Kidney epithelial cell (primary cell): ENCODE results near the gene LHPP. TPM values are rescaled to one million over a fixed set of nuclear protein-coding genes. Genes with fewer than 3 reads are reported as not detected.

Experiments
- DNase-seq: peaks from one replicate; pipeline ENCODE4 v3.0.0-alpha.2; 2010; ENCODE audit warnings: low read depth
- H3K27me3 ChIP-seq: 2 replicates; pipeline ENCODE4 v1.6.0; 2011; ENCODE audit warnings: low read length; ENCODE audit not compliant: control insufficient read depth, insufficient read depth
- H3K36me3 ChIP-seq: 2 replicates; pipeline ENCODE4 v1.5.1; 2011; ENCODE audit warnings: low read length; ENCODE audit not compliant: control insufficient read depth, insufficient read depth
- H3K4me3 ChIP-seq: 2 replicates; pipeline ENCODE4 v1.5.1; 2011; ENCODE audit warnings: low read depth, mild to moderate bottlenecking, control low read depth, low read length
- total RNA-seq: library from RNA; depleted of rRNA; stranded (reverse); fragments of >200 nt; gene quantifications from 2 replicates; pipeline ENCODE4 v1.2.3, GENCODE V29; 2015
- TF ChIP-seq, protein P1 (sequence below): IDR thresholded peaks from 2 replicates; pipeline ENCODE4 v1.5.1; 2011; ENCODE audit warnings: mild to moderate bottlenecking, moderate library complexity, low read length, control low read depth, inconsistent platforms; ENCODE audit not compliant: insufficient read depth, poor library complexity, severe bottlenecking

LHPP gene
- total RNA-seq, 1 donor from 2014 or later: 6.3 TPM

DNA sequence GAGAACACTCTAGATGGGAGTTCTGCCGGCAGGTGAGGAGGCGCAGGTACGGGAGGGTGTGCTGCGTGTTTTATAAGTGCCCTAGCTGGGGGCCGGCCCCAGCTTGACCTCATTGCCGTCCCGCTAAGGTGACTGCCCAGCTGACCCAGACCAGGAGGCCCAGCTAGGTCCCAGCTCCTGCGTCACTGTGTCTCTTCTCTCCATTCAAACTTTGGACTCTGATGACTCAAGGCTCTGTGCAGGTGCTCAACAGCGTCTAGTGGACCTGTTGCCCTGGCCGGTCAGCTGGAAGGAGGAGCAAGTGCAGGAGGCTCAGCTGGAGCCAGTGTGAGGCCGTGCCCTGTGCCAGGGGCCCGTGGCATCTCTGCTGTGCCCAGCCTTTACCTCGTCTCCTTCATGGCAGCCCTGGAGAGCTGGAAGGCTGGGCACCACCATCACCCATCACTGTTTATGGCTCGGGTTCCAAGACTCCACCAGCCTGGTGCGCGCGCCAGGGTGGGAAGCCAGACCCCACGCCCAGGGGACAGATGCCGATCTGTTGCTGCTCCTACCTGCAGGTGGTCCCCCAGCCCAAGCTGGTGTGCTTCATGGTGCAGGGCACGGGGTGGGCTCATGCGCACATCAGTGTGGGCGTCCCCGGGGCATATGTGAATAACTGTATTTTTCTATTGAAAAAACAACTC, 14.6 kb downstream of the LHPP start:
- H3K36me3 ChIP-seq: no peaks in the 10 kb centered on the region
- H3K27me3 ChIP-seq: no peaks in the 10 kb centered on the region
- DNase-seq: no peak
- H3K4me3 ChIP-seq: no peak overlapping the region
- TF ChIP-seq, protein P1, sequence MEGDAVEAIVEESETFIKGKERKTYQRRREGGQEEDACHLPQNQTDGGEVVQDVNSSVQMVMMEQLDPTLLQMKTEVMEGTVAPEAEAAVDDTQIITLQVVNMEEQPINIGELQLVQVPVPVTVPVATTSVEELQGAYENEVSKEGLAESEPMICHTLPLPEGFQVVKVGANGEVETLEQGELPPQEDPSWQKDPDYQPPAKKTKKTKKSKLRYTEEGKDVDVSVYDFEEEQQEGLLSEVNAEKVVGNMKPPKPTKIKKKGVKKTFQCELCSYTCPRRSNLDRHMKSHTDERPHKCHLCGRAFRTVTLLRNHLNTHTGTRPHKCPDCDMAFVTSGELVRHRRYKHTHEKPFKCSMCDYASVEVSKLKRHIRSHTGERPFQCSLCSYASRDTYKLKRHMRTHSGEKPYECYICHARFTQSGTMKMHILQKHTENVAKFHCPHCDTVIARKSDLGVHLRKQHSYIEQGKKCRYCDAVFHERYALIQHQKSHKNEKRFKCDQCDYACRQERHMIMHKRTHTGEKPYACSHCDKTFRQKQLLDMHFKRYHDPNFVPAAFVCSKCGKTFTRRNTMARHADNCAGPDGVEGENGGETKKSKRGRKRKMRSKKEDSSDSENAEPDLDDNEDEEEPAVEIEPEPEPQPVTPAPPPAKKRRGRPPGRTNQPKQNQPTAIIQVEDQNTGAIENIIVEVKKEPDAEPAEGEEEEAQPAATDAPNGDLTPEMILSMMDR: no peak

DNA sequence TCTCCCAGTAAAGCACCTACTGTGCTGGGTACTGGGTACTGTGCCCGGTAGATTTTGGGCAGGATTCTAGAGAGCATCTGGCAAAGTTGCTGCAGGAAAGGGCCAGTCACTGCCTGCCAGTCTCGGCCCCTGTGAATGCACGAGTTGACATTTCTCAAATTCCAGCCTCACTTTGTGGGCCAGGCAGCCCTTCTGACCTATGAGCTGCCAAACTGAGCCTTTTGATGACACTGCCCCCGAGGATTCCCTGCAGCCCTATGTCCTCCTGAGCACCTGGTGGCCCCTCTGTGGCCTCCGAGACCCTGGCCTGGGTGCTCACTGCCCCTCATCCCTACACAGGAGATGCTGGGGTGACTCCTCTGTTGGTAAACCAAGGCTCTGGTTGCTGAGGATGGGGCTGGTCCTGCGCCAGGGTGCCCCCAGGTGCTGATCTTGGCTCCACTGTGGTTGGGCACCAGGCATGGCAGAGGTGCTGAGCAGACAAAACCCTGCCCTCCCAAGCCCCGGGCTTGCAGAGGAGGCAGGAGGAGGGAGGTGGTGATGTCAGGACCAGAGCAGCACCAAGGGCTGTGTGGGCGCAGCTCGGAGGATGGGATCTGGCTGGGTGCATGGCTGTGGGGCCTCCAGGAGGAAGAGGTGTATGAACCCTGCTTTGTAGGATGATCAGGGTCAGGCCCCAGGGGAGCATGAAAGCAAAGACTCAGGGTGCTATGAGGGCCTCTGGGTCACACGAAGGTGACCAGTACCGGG, 16.2 kb downstream of the LHPP start:
- H3K4me3 ChIP-seq: no peak overlapping the region
- H3K27me3 ChIP-seq: no peaks in the 10 kb centered on the region
- TF ChIP-seq, protein P1: no peak
- DNase-seq: no peak
- no peaks in the 10 kb centered on the region for H3K36me3 ChIP-seq

DNA sequence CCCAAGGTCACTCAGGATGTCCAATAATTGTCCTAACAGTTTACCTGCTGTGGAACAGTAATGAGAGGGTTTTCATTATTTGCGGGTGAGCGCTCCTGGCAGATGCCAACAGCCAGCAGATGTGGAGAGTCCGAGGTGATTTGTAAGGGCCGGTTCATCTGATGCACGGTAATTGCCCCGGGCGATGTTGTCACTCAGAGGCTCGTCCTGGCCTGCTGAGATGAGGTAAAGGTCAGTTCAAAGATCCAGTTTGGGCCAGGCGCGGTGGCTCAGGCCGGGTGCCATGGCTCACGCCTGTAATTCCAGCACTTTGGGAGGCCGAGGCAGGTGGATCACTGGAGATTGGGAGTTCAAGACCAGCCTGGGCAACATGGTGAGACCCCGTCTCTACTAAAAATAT, 16.9 kb downstream of the LHPP start:
- DNase-seq: no peak
- TF ChIP-seq, protein P1: no peak
- Histone ChIP-seq H3K27me3 (no peaks in the 10 kb centered on the region), H3K4me3 (no peak overlapping the region), H3K36me3 (no peaks in the 10 kb centered on the region)

DNA sequence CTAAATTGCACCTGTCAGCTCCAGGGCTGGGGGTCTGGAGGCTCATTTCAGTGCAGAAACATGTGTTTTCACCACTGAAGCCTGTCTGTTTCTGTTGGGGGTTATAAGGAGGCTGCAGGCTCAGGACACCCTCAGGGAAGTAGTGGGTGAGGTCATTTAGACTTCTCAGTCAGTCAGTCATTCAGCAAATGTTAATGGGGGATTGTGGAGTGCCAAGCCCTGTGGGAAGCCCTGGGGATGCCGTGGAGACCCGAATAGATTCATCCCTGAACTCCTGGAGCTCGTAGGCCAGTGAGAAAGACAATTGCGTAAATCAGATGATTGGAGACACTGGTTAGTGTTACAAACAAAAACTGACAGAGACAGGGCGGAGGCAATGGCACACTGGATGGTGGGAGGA, 19.2 kb downstream of the LHPP start:
- DNase-seq: no peak
- no peak overlapping the region for H3K4me3 ChIP-seq
- H3K36me3 ChIP-seq: no peaks in the 10 kb centered on the region
- peaks cover 2% of the 10 kb centered on the region for H3K27me3 ChIP-seq
- TF ChIP-seq, protein P1: no peak

DNA sequence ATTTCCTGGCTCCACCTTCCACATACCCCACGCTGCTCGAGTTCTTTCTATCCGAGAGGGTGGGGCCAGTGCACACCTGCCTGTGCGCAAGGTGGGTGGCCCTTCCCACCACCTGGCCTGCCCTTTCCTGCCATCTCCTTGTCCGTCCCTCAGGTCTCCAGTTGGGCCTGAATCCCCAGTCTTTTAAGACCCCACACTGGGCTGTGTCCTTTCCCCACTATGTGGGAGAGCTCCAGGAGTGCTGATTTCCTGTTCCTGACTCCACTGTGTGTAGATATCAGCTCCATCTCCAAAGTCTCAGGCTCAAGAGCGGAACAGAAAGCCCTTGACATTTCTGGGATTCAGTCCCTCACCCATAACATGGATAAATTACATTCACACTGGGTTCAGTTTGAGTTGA, 20.1 kb downstream of the LHPP start:
- H3K27me3 ChIP-seq: peaks cover 2% of the 10 kb centered on the region
- no peak overlapping the region for H3K4me3 ChIP-seq

More for the DNA sequence above, 20.1 kb downstream of the LHPP start:
- H3K36me3 ChIP-seq: no peaks in the 10 kb centered on the region
- DNase-seq: no peak
- TF ChIP-seq, protein P1: no peak
